Thyroid gland (tissue), 4 donors: ENCODE measurements around the gene PRSS21. TPM values are rescaled to one million over a fixed set of nuclear protein-coding genes. Genes with fewer than 3 reads are reported as not detected.

ENCODE experiments used
- DNase-seq, 2 donors: peaks; one replicate each; pipeline ENCODE4 v3.0.0-alpha.2; 2019
- H3K27ac ChIP-seq, 3 donors: fragments of 200-600 bp; sonication (generic); 1 replicate in 2 of 3; 2 replicates in 1 of 3; pipeline ENCODE4 v1.5.1; 2016 to 2019; ENCODE audit warnings: mild to moderate bottlenecking in 1 of 3, moderate library complexity in 1 of 3
- H3K27me3 ChIP-seq: fragments of 200-600 bp; sonication (generic); one replicate; pipeline ENCODE4 v1.5.1; 2019
- H3K36me3 ChIP-seq, 2 donors: fragments of 200-600 bp; sonication (generic); one replicate each; pipeline ENCODE4 v1.5.1; 2016 to 2019
- H3K4me1 ChIP-seq, 2 donors: fragments of 200-600 bp; sonication (generic); one replicate each; pipeline ENCODE4 v1.5.1; 2017 to 2019
- H3K4me3 ChIP-seq, 3 donors: fragments of 200-600 bp; sonication (generic); replicated peaks in 1 of 3; 1 replicate in 2 of 3; 2 replicates in 1 of 3; pipeline ENCODE4 v1.5.1; 2016; ENCODE audit warnings: mild to moderate bottlenecking in 1 of 3
- H3K9me3 ChIP-seq: fragments of 200-600 bp; sonication (generic); one replicate; pipeline ENCODE4 v1.5.1; 2017
- POLR2A ChIP-seq, 2 donors: fragments of 450-650 bp; IDR thresholded peaks; one replicate each; pipeline ENCODE4 v1.6.1; 2017; ENCODE audit warnings: antibody characterized with exemption in 2 of 2, mild to moderate bottlenecking in 2 of 2, moderate library complexity in 1 of 2
- WGBS, 2 donors: methylation state at CpG; one replicate each; pipeline ENCODE4 v1.1.5; 2017; 5-methylcytosine and 5-hydroxymethylcytosine counted together
- intact Hi-C: fragments of 100-400 bp; cut with DNase I; formaldehyde crosslinking; loops from one replicate; pipeline ENCODE4 v1.15.1; 2023
- total RNA-seq, 4 donors: library from RNA; depleted of rRNA; stranded (reverse); fragments of >200 nt; gene quantifications; one replicate each; pipeline ENCODE4 v1.2.3, GENCODE V29; 2016
- TF ChIP-seq, protein P1 (sequence below), 6 experiments: fragments of 200-600 bp in 3 of 6; fragments of 450-650 bp in 3 of 6; sonication (generic) in 3 of 6; IDR thresholded peaks; one replicate each; pipeline ENCODE4 v1.5.1; 2016 to 2019; ENCODE audit warnings: antibody characterized with exemption in 6 of 6, mild to moderate bottlenecking in 2 of 6, inconsistent platforms in 1 of 6, moderate library complexity in 1 of 6

The PRSS21 gene
- total RNA-seq, 4 donors from 2014 or later = 0.56 TPM; not detected in 3

DNA sequence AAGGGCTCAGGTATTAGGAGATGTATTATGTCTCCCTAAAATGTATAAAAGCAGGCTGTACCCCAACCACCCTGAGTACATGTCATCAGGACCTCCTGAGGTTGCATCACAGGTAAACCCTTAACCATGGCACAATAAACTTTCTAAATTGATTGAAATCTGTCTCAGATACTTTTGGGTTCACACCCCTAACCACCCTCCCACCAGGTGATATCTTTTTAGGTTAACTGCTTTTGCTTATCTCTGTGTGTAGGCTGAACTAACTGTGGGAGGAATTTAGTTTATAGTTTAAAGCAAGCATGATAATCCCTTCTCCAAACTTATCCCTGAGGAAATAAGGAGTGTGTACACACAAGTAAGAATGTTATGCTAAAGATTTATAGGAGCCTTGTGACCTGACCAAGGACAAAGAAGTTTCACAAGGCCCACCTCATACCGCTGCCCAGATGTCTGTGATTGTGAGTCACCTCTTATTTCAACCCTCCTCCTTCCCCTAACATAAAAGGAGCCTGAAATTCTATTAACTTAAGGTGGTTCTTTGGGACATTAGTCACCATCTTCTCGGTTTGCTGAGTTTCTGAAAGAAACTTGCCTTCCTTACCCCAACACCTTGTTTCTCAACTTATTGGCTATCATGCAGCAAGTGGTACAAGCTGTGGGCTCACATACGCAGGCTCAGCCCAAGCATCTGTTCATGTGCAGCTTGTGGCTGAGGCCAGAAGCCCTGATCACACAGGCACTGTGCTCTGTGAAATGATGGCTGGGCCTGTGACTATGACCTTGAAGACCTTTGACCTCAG, 29.7 kb downstream of the PRSS21 start:
- H3K4me3 ChIP-seq = no peak overlapping the region
- no peak overlapping the region for H3K27ac ChIP-seq
- intact Hi-C loops = no loop called here
- 62% methylated on average over 3 of the region's 3 CpGs for WGBS, 2 donors
- H3K36me3 ChIP-seq = no peaks in the 10 kb centered on the region
- no peaks in the 10 kb centered on the region for H3K27me3 ChIP-seq
- H3K4me1 ChIP-seq = peaks cover 6 to 7% of the 10 kb centered on the region in 2 donors
- no peaks in the 10 kb centered on the region for H3K9me3 ChIP-seq
- TF ChIP-seq, protein P1, sequence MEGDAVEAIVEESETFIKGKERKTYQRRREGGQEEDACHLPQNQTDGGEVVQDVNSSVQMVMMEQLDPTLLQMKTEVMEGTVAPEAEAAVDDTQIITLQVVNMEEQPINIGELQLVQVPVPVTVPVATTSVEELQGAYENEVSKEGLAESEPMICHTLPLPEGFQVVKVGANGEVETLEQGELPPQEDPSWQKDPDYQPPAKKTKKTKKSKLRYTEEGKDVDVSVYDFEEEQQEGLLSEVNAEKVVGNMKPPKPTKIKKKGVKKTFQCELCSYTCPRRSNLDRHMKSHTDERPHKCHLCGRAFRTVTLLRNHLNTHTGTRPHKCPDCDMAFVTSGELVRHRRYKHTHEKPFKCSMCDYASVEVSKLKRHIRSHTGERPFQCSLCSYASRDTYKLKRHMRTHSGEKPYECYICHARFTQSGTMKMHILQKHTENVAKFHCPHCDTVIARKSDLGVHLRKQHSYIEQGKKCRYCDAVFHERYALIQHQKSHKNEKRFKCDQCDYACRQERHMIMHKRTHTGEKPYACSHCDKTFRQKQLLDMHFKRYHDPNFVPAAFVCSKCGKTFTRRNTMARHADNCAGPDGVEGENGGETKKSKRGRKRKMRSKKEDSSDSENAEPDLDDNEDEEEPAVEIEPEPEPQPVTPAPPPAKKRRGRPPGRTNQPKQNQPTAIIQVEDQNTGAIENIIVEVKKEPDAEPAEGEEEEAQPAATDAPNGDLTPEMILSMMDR (IDR thresholded peaks at IDR 0.05) = no peak
- TF ChIP-seq POLR2A (IDR thresholded peaks at IDR 0.05) = no peak
- DNase-seq = no peak

DNA sequence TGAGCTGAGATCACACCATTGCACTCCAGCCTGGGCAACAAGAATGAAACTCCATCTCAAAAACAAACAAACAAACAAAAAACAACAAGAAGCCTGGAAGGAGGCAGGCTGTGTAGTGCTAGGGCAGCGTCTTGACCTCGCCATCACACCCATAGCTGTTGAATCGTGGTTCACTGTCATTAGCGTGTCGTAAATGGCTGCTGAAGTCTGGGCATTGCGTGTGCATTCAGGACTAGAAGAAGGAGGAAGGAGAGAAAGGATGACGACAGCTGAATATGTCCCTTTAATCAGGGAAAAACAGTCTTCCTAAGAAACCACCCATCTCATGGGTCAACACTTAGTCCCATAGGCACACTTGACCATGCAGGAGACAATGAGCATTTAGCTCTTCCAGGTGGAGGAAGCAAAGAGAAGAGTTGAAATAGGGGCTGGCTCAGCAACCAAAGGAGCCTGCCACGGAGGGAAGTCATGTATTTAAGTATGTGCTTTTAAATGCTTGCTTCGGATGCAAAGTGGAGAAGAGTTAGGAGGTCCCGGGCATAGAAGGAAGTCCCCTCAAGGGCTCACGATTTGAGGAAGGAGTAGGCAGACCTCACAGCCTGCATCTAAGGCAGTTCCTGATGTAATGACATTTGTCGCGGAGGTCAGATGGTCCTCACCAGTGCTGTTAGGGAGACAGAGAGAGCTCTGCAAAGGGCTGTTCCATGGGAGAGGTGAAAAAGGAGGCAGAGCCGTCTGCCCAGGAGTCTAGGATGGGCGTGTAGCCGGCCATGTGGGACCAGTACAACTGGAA, 32.1 kb downstream of the PRSS21 start:
- H3K4me1 ChIP-seq = no peaks in the 10 kb centered on the region
- intact Hi-C loops = no loop called here
- 71 to 79% methylated on average over 16 of the region's 16 CpGs for WGBS, 2 donors

DNA sequence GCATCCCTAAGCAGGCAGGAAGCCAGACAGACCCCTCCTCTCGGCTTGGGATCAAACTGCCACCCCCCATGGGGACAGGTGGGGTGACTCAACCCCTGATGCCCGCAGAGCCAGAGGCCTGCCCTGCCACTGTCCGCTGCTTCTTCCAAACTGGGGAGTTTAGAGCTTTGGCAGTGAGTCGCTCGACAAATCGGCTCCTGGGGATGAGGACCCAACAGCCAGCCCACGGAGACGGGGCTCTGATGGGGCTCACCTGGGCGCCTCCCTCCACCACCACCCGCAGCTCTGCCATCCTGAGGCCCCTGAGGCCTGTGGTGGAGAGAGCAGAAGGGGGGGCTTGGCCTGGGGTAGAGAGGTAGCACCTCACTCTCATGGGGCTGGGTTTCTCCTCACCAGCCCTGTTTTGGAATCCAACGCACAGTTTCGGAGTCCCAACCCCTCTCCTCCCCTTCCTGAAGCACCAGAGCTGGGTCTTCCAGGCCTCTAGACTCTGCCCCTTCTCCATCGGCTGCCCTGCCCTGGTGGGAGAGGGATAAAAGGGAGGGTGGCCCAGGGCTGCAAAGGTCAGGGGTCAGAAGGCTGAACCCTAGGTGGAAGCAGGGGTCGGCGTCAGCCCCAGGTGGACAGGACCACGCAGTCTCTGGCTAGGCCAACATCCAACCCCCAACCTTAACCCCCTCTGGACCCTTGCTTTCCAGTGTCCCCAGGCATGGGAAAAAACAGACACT, 35.1 kb downstream of the PRSS21 start:
- H3K36me3 ChIP-seq = no peaks in the 10 kb centered on the region
- TF ChIP-seq, protein P1 (IDR thresholded peaks at IDR 0.05) = no peak
- no peak for DNase-seq
- no peaks in the 10 kb centered on the region for H3K4me1 ChIP-seq
- WGBS, 2 donors = 89% methylated on average over 12 to 13 of the region's 16 CpGs
- no peaks in the 10 kb centered on the region for H3K9me3 ChIP-seq
- H3K4me3 ChIP-seq = no peak overlapping the region
- intact Hi-C loops = no loop called here
- H3K27me3 ChIP-seq = no peaks in the 10 kb centered on the region
- H3K27ac ChIP-seq = no peak overlapping the region

More for the DNA sequence above, 32.1 kb downstream of the PRSS21 start:
- Histone ChIP-seq H3K9me3 (no peaks in the 10 kb centered on the region), H3K27ac (no peak overlapping the region), H3K27me3 (no peaks in the 10 kb centered on the region), H3K36me3 (no peaks in the 10 kb centered on the region), H3K4me3 (no peak overlapping the region)
- no peak for DNase-seq
- TF ChIP-seq, protein P1 (IDR thresholded peaks at IDR 0.05) = no peak
- TF ChIP-seq POLR2A (IDR thresholded peaks at IDR 0.05) = no peak

DNA sequence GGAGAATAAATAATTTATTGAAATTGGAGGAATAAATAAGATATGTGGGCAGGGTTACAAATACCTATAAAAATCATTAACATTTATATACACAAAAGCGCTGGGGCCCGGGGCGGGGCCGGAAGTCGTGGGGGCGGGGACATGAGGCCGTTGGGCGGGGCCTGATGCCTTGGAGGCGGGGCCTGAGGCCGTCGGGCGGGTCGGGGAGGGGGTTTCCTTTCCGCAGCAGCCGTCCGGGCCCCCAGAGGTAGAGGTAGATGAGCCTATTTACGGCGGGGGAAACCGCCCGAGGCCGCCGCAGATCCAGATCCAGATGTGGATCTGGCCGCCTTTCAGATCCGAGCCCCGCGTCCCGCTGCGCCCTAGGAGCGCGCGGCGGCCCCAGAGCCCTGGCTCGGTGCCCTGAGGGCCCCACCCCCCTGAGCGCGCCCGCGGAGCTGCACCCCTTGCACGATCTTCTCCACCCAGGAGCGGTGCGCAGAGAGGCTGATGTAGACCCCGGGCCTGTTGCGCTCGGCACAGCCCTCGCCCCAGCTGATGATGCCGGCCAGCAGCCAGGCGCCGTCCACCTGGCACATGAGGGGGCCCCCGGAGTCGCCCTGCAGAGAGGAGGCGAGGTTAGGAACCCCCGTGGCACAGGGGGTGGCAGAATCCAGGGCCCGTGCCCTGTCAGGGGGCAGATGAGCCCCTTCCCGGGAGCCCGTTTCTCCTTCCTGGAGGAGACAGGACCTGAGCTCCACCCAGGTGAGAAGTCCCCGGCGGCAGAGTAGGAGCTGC, 35.9 kb downstream of the PRSS21 start:
- no peak overlapping the region for H3K4me3 ChIP-seq
- H3K36me3 ChIP-seq = no peaks in the 10 kb centered on the region
- intact Hi-C loops = no loop called here
- H3K27me3 ChIP-seq = no peaks in the 10 kb centered on the region
- no peaks in the 10 kb centered on the region for H3K9me3 ChIP-seq
- H3K4me1 ChIP-seq = peaks cover 4 to 7% of the 10 kb centered on the region in 2 donors
- no peak overlapping the region for H3K27ac ChIP-seq
- TF ChIP-seq POLR2A (IDR thresholded peaks at IDR 0.05) = no peak
- TF ChIP-seq, protein P1 (IDR thresholded peaks at IDR 0.05) = no peak
- no peak for DNase-seq
- 54 to 57% methylated on average over 22 to 30 of the region's 56 CpGs for WGBS, 2 donors
